ENCODE data around the gene JSRP1.

DNA sequence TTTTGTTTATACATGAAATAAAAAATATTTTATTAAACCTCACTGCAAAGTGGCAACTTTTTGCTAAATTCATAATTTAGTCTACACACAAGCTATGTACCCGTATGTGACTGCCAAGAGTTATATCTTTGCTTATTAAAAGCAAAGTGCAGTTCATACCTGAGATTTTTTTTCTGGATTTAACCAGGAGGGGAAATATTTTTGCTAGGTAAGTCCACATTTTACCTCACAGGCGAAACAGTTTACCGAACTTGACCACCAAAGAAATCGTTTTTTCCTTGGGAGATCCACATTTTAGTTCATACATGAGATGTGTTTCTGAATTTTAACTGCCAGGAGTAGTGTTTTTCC, 12.2 kb upstream of the JSRP1 start:
- TF ChIP-seq POLR2A (IDR thresholded peaks at IDR 0.05), result no peak
- TF ChIP-seq, protein P1, sequence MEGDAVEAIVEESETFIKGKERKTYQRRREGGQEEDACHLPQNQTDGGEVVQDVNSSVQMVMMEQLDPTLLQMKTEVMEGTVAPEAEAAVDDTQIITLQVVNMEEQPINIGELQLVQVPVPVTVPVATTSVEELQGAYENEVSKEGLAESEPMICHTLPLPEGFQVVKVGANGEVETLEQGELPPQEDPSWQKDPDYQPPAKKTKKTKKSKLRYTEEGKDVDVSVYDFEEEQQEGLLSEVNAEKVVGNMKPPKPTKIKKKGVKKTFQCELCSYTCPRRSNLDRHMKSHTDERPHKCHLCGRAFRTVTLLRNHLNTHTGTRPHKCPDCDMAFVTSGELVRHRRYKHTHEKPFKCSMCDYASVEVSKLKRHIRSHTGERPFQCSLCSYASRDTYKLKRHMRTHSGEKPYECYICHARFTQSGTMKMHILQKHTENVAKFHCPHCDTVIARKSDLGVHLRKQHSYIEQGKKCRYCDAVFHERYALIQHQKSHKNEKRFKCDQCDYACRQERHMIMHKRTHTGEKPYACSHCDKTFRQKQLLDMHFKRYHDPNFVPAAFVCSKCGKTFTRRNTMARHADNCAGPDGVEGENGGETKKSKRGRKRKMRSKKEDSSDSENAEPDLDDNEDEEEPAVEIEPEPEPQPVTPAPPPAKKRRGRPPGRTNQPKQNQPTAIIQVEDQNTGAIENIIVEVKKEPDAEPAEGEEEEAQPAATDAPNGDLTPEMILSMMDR (IDR thresholded peaks at IDR 0.05), result no peak
